Psoas muscle (tissue), 8 donors: ENCODE measurements around the gene CCT5. TPM values are rescaled to one million over a fixed set of nuclear protein-coding genes. Genes with fewer than 3 reads are reported as not detected.

Source experiments
- ATAC-seq, 4 donors: fragments of 200-7000 bp; cut with Tn5 transposase; one replicate each; pipeline ENCODE4 v1.9.1; 2020; ENCODE audit warnings: moderate library complexity in 3 of 4, mild to moderate bottlenecking in 2 of 4
- DNase-seq, 2 donors: peaks; one replicate each; pipeline ENCODE4 v3.0.0-alpha.2; 2020
- H3K27ac ChIP-seq: fragments of 200-600 bp; one replicate; pipeline ENCODE4 v1.8.0; 2022
- H3K27me3 ChIP-seq, 3 donors: fragments of 200-600 bp in 1 of 3; one replicate each; pipeline versions ENCODE4 v1.6.1 to v1.8.0; 2013 to 2022; ENCODE audit warnings: low read length in 2 of 3, mild to moderate bottlenecking in 2 of 3, moderate library complexity in 1 of 3; ENCODE audit not compliant: insufficient read depth in 3 of 3
- H3K36me3 ChIP-seq, 2 donors: fragments of 200-600 bp in 1 of 2; one replicate each; pipeline versions ENCODE4 v1.6.1 to v1.8.0; 2013 to 2022; ENCODE audit warnings: low read depth in 1 of 2, mild to moderate bottlenecking in 1 of 2, moderate library complexity in 1 of 2; ENCODE audit not compliant: insufficient read depth in 1 of 2
- H3K4me1 ChIP-seq: fragments of 200-600 bp; one replicate; pipeline ENCODE4 v1.8.0; 2022
- H3K4me3 ChIP-seq: fragments of 200-600 bp; one replicate; pipeline ENCODE4 v1.8.0; 2022; ENCODE audit warnings: mild to moderate bottlenecking
- H3K9me3 ChIP-seq: fragments of 200-600 bp; one replicate; pipeline ENCODE4 v1.8.0; 2022
- CTCF ChIP-seq: fragments of 200-600 bp; IDR thresholded peaks from one replicate; pipeline ENCODE4 v1.8.0; 2022; ENCODE audit warnings: antibody characterized with exemption
- WGBS, 3 donors: extraction: QIAGEN DNeasy Blood & Tissue Kit; methylation state at CpG; one replicate each; pipeline versions ENCODE4 v1.1.6 to v1.1.7; 2013; 5-methylcytosine and 5-hydroxymethylcytosine counted together
- intact Hi-C, 2 donors: fragments of 100-400 bp; cut with DNase I; formaldehyde crosslinking; loops; one replicate each; pipeline versions ENCODE4 v1.11.0 to v1.14.2; 2022
- polyA plus RNA-seq, 3 donors: library from polyadenylated mRNA; stranded (reverse); fragments of 200-250 nt; gene quantifications; one replicate each; pipeline ENCODE4 v1.2.3, GENCODE V29; 2013
- total RNA-seq, 4 donors: library from RNA; stranded (reverse); fragmentation: NEBNext Ultra II Directional in 2 of 4; extraction: Animal tissue kit (Norgen Biotek cat#: 25700) in 2 of 4; gene quantifications; one replicate each; pipeline versions ENCODE4 v1.2.1 to v1.2.4, GENCODE V29; 2021 to 2023
- donor health status: healthy with polysubstance abuse.
- donor health status: DM: no; HTN: no; CAD: no; lungs with moderate emphysema.
- donor health status: Bipolar disorder and iron deficiency.
- donor health status: healthy.
- donor health status: DM: yes; HTN: yes; CAD: no.
- donor health status: DM: no; HTN: no; CAD: no.
- donor health status: DM: no; HTN: no; CAD: no.
- donor health status: DM: yes; HTN: yes; CAD: no.

The CCT5 gene
- total and polyA plus RNA-seq, 7 donors = 150 to 454 (median 209) TPM

GRCh38 chr5:10275991-10276390 lies 25.9 kb downstream of the CCT5 start:
- Histone ChIP-seq H3K9me3 (no peaks in the 10 kb centered on the region), H3K27me3 (no peaks in the 10 kb centered on the region), H3K36me3 (peaks cover 0 to 44% of the 10 kb centered on the region in 2 donors), H3K27ac (no peak overlapping the region), H3K4me1 (no peaks in the 10 kb centered on the region), H3K4me3 (no peak overlapping the region)
- intact Hi-C loops = no loop called here
- 72 to 74% (median 73%) methylated on average over 9 of the region's 9 CpGs for WGBS, 3 donors
- DNase-seq (no peak), ATAC-seq (peak in 1 of 4 donors; percentile 31)
- no peak for TF ChIP-seq CTCF

GRCh38 chr5:10276691-10277090 lies 26.6 kb downstream of the CCT5 start:
- 72 to 78% (median 74%) methylated on average over 7 of the region's 7 CpGs for WGBS, 3 donors
- intact Hi-C loops = no loop called here
- H3K4me3 ChIP-seq = no peak overlapping the region
- DNase-seq (no peak), ATAC-seq (no peak)
- peaks cover 0 to 51% of the 10 kb centered on the region in 2 donors for H3K36me3 ChIP-seq
- H3K27ac ChIP-seq = no peak overlapping the region
- H3K27me3 ChIP-seq = no peaks in the 10 kb centered on the region
- H3K4me1 ChIP-seq = no peaks in the 10 kb centered on the region
- no peak for TF ChIP-seq CTCF
- H3K9me3 ChIP-seq = no peaks in the 10 kb centered on the region

DNA sequence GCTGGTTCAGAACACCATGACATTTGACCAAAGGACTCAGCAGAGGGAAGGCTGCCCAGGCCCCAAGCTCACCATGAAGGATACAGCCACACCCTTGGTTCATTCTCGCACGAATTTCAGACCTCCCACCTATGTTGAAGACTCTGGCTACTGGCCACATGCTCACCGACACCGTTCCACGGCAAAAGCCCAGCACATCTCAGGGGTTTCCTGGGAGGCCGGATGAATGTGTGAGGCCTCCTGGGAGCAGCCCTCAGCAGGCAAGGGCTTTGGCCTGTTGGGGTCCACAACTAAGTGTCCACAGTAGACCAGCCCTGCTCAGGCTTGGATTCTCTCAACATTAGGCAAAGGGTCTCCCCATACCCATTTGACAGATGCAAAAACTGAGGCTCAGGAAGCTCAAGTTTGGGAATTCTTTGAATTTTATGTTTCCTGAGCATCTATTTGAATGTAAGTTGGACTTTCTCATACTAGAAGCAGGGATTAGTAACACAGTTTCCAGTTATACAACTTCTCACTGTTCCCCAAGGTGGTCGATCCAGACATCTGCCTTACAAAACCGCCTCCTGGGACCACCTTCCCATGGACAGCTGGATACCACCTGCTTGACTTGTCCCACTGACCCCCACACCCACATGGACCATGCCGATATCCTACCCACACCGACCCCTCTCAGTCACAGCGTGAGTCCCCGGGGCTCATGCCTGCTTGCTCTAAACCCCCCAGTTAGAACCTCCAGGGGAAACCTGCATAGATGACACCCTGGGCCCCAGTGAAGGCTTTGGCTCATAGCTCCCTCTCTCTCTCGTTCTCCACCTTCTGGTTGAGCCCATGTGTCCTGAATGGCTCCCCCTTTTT lies 27.9 kb downstream of the CCT5 start:
- Histone ChIP-seq H3K27ac (no peak overlapping the region), H3K27me3 (no peaks in the 10 kb centered on the region), H3K9me3 (no peaks in the 10 kb centered on the region), H3K4me1 (no peaks in the 10 kb centered on the region), H3K4me3 (no peak overlapping the region), H3K36me3 (peaks cover 0 to 56% of the 10 kb centered on the region in 2 donors)
- intact Hi-C loops = no loop called here
- 88 to 95% (median 91%) methylated on average over 13 of the region's 13 CpGs for WGBS, 3 donors
- DNase-seq (no peak), ATAC-seq (no peak)
- no peak for TF ChIP-seq CTCF

GRCh38 chr5:10278658-10279279 lies 28.7 kb downstream of the CCT5 start:
- Histone ChIP-seq H3K4me3 (no peak overlapping the region), H3K9me3 (no peaks in the 10 kb centered on the region), H3K27ac (no peak overlapping the region), H3K27me3 (no peaks in the 10 kb centered on the region), H3K4me1 (no peaks in the 10 kb centered on the region), H3K36me3 (peaks cover 0 to 56% of the 10 kb centered on the region in 2 donors)
- ATAC-seq (no peak), DNase-seq (no peak)
- no peak for TF ChIP-seq CTCF
- intact Hi-C loops = no loop called here
- WGBS, 3 donors = 78 to 90% (median 86%) methylated on average over 12 of the region's 12 CpGs
